ENCODE data around the gene ZNF19.

GRCh38 chr16:71489122-71489521 lies at the start of gene ZNF19:
- TF ChIP-seq CTCF (IDR thresholded peaks at IDR 0.05; ENCODE audit: insufficient read depth, low read length, poor library complexity, severe bottlenecking) (no peak), EZH2phosphoT487 (conservative IDR thresholded peaks at IDR 0.05; ENCODE audit: low read length) (no peak)

Data from SU-DHL-6 (cell line).